GM12801 (cell line): ENCODE measurements around the gene SUPT5H.

ENCODE experiments used
- CTCF ChIP-seq: IDR thresholded peaks from one replicate; pipeline ENCODE4 v1.5.1; 2011; ENCODE audit warnings: control low read depth; ENCODE audit not compliant: insufficient read length; ENCODE audit errors: extremely low read depth

Gene SUPT5H

GRCh38 chr19:39415111-39416046, 30.0 kb upstream of the SUPT5H start:
- TF ChIP-seq CTCF = no peak

- TF ChIP-seq CTCF = no peak
These were observed 28.9 kb upstream of the SUPT5H start for GRCh38 chr19:39416152-39417120.

- TF ChIP-seq CTCF = no peak
These were observed 27.8 kb upstream of the SUPT5H start for GRCh38 chr19:39417463-39418181.

- no peak for TF ChIP-seq CTCF
These were observed 26.4 kb upstream of the SUPT5H start for GRCh38 chr19:39419003-39419402.

- no peak for TF ChIP-seq CTCF
These were observed 24.6 kb upstream of the SUPT5H start for GRCh38 chr19:39420769-39421168.

- TF ChIP-seq CTCF = no peak
These were observed 23.4 kb upstream of the SUPT5H start for GRCh38 chr19:39422020-39422419.
